Osteocyte (in vitro differentiated cells): ENCODE results near the gene TREM2. TPM values are rescaled to one million over a fixed set of nuclear protein-coding genes. Genes with fewer than 3 reads are reported as not detected.
A peak's percentile ranks its signal among the peaks of the same experiment; 100 is the strongest.

ENCODE experiments used
- DNase-seq: peaks from one replicate; pipeline ENCODE4 v3.0.0; 2021; ENCODE audit warnings: mixed read lengths; ENCODE audit not compliant: unreplicated experiment; ENCODE audit errors: extremely low spot score
- H3K27ac Mint-ChIP-seq: one replicate; pipeline ENCODE4 v1.8.0; 2021; ENCODE audit warnings: mild to moderate bottlenecking, mixed read lengths; ENCODE audit not compliant: unreplicated experiment
- H3K27me3 Mint-ChIP-seq: one replicate; pipeline ENCODE4 v1.8.0; 2021; ENCODE audit warnings: mixed read lengths; ENCODE audit not compliant: unreplicated experiment
- H3K36me3 Mint-ChIP-seq: one replicate; pipeline ENCODE4 v1.8.0; 2021; ENCODE audit warnings: mixed read lengths; ENCODE audit not compliant: unreplicated experiment
- H3K4me1 Mint-ChIP-seq: one replicate; pipeline ENCODE4 v1.8.0; 2021; ENCODE audit warnings: mixed read lengths; ENCODE audit not compliant: unreplicated experiment
- H3K4me3 Mint-ChIP-seq: one replicate; pipeline ENCODE4 v1.8.0; 2021; ENCODE audit warnings: mild to moderate bottlenecking, moderate library complexity, mixed read lengths; ENCODE audit not compliant: unreplicated experiment
- H3K9me3 Mint-ChIP-seq: one replicate; pipeline ENCODE4 v1.8.0; 2021; ENCODE audit warnings: mixed read lengths; ENCODE audit not compliant: unreplicated experiment
- total RNA-seq: library from RNA; stranded (reverse); gene quantifications from 2 replicates; pipeline ENCODE4 v1.2.1, GENCODE V29; 2021
- TF ChIP-seq, protein P1 (sequence below): fragments of 200-600 bp; sonication (generic); IDR thresholded peaks from 2 replicates; pipeline ENCODE4 v1.5.0; 2021; ENCODE audit warnings: antibody characterized with exemption, mild to moderate bottlenecking, moderate library complexity

Gene TREM2
- total RNA-seq, 1 donor from 2014 or later, result not detected

DNA sequence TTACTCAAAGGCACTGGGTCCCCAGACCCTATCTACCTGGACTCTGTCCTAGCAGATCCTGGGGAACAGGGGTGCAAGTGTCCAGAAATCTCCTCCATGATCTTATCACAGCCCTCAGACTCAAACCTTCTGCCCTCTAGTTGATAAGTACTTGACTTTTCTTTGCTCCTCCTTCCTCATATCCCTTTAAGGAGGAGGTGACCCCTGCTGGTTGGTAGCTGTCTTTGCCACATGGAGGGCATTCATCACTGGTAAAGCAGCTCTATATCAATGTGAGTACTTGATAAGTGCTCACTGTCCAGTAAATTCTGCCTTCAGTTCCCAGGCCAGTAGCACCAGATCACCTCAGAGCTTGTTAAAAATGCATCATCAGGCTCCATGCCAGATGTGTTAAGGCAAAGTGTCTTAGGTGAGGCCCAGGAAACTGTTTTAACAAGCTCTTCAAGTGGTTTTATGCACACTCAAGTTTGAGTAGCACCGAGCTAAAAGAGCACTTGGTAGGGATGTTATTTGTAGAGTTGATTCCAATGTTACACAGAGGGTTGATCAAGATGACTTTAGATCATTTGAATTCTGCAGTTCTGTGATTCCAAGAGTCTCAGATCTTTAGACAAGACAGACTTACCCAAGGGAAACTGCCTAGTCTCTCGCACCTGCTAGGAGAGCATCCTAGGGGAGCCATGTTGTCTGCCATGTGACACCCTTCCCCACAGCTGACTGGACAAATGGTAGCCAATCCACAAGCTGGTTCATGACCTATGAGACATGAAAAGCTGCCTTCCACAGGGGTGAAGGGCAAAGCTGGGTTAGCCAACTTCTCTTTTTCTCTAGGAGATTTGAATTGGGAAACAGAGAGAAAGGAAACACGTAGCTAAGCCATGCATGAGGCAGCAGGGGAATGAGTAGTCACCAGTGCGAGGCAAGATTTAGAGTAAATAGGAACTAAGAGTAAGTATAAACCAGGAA is 19.4 kb upstream of the TREM2 start:
- peak; percentile 73 for DNase-seq
- H3K36me3 Mint-ChIP-seq, result no peaks in the 10 kb centered on the region
- TF ChIP-seq, protein P1, sequence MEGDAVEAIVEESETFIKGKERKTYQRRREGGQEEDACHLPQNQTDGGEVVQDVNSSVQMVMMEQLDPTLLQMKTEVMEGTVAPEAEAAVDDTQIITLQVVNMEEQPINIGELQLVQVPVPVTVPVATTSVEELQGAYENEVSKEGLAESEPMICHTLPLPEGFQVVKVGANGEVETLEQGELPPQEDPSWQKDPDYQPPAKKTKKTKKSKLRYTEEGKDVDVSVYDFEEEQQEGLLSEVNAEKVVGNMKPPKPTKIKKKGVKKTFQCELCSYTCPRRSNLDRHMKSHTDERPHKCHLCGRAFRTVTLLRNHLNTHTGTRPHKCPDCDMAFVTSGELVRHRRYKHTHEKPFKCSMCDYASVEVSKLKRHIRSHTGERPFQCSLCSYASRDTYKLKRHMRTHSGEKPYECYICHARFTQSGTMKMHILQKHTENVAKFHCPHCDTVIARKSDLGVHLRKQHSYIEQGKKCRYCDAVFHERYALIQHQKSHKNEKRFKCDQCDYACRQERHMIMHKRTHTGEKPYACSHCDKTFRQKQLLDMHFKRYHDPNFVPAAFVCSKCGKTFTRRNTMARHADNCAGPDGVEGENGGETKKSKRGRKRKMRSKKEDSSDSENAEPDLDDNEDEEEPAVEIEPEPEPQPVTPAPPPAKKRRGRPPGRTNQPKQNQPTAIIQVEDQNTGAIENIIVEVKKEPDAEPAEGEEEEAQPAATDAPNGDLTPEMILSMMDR, result peak; percentile 70
- no peaks in the 10 kb centered on the region for H3K4me1 Mint-ChIP-seq
- peaks cover 37% of the 10 kb centered on the region for H3K27me3 Mint-ChIP-seq
- no peak overlapping the region for H3K27ac Mint-ChIP-seq
- no peak overlapping the region for H3K4me3 Mint-ChIP-seq
- H3K9me3 Mint-ChIP-seq, result no peaks in the 10 kb centered on the region

- H3K4me3 Mint-ChIP-seq, result no peak overlapping the region
- no peak overlapping the region for H3K27ac Mint-ChIP-seq
- TF ChIP-seq, protein P1, result no peak
- H3K4me1 Mint-ChIP-seq, result no peaks in the 10 kb centered on the region
- H3K9me3 Mint-ChIP-seq, result no peaks in the 10 kb centered on the region
- no peaks in the 10 kb centered on the region for H3K36me3 Mint-ChIP-seq
- DNase-seq, result peak; percentile 53
- peaks cover 43% of the 10 kb centered on the region for H3K27me3 Mint-ChIP-seq
These were observed 18.6 kb upstream of the TREM2 start for GRCh38 chr6:41181566-41181965.

- TF ChIP-seq, protein P1, result no peak
- no peaks in the 10 kb centered on the region for H3K9me3 Mint-ChIP-seq
- DNase-seq, result no peak
- H3K36me3 Mint-ChIP-seq, result no peaks in the 10 kb centered on the region
- H3K4me1 Mint-ChIP-seq, result no peaks in the 10 kb centered on the region
- no peak overlapping the region for H3K27ac Mint-ChIP-seq
- no peak overlapping the region for H3K4me3 Mint-ChIP-seq
- H3K27me3 Mint-ChIP-seq, result peaks cover 45% of the 10 kb centered on the region
These were observed 16.2 kb upstream of the TREM2 start for GRCh38 chr6:41179163-41179562.

- TF ChIP-seq, protein P1, result no peak
- Mint-ChIP-seq H3K4me3 (no peak overlapping the region), H3K9me3 (no peaks in the 10 kb centered on the region), H3K27me3 (peaks cover 44% of the 10 kb centered on the region), H3K4me1 (no peaks in the 10 kb centered on the region), H3K36me3 (no peaks in the 10 kb centered on the region), H3K27ac (no peak overlapping the region)
- no peak for DNase-seq
These were observed 14.8 kb upstream of the TREM2 start for GRCh38 chr6:41177695-41178094.

GRCh38 chr6:41177287-41177686 is 14.4 kb upstream of the TREM2 start:
- Mint-ChIP-seq H3K4me3 (no peak overlapping the region), H3K36me3 (no peaks in the 10 kb centered on the region), H3K9me3 (no peaks in the 10 kb centered on the region), H3K4me1 (no peaks in the 10 kb centered on the region), H3K27me3 (peaks cover 42% of the 10 kb centered on the region), H3K27ac (no peak overlapping the region)
- TF ChIP-seq, protein P1, result no peak
- no peak for DNase-seq
